Measurements from ENCODE around the gene GCLC.

Gene GCLC

DNA sequence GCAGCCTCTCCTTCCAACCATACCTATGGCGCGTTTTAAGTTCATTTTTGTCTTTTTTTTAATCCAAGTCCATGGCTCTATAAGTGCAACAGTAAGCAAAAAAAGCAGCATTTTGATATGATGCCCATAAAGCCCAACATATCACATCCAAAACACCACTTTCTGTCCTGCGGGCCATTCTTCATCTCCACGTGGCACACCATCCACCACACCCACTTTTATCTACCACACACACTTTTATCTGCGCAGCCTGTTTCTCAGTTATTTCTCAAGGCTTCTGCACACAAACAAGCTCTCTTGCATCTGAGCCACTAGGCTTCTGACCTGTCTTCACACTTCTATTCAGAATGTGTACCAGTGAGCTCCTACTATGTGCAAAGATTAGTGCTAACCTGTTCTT lies 5.3 kb downstream of the GCLC start:
- TF ChIP-seq EGR1 (IDR thresholded peaks at IDR 0.05) = no peak
- no peak for TF ChIP-seq RAD21 (IDR thresholded peaks at IDR 0.05; ENCODE audit: low read depth)
- TF ChIP-seq EP300 (IDR thresholded peaks at IDR 0.05; ENCODE audit: borderline replicate concordance) = no peak
- TF ChIP-seq TEAD4 (IDR thresholded peaks at IDR 0.05) = no peak
- no peak for TF ChIP-seq CEBPB (IDR thresholded peaks at IDR 0.05)
- no peak for TF ChIP-seq NFIC (IDR thresholded peaks at IDR 0.05)
- no peak for TF ChIP-seq TAF1 (IDR thresholded peaks at IDR 0.05; ENCODE audit: low read depth)
- TF ChIP-seq ZBTB7A (IDR thresholded peaks at IDR 0.05; ENCODE audit: low read depth) = no peak
- TF ChIP-seq, protein P1, sequence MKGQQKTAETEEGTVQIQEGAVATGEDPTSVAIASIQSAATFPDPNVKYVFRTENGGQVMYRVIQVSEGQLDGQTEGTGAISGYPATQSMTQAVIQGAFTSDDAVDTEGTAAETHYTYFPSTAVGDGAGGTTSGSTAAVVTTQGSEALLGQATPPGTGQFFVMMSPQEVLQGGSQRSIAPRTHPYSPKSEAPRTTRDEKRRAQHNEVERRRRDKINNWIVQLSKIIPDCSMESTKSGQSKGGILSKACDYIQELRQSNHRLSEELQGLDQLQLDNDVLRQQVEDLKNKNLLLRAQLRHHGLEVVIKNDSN (IDR thresholded peaks at IDR 0.05) = no peak
- no peak for TF ChIP-seq CREB1 (IDR thresholded peaks at IDR 0.05; ENCODE audit: low read depth)
- TF ChIP-seq FOXM1 (IDR thresholded peaks at IDR 0.05; ENCODE audit: borderline replicate concordance, low read depth) = no peak
- TF ChIP-seq YY1 (IDR thresholded peaks at IDR 0.05; ENCODE audit: low read depth) = no peak
- TF ChIP-seq TCF12 (IDR thresholded peaks at IDR 0.05; ENCODE audit: low read depth) = no peak
- TF ChIP-seq, protein P2, sequence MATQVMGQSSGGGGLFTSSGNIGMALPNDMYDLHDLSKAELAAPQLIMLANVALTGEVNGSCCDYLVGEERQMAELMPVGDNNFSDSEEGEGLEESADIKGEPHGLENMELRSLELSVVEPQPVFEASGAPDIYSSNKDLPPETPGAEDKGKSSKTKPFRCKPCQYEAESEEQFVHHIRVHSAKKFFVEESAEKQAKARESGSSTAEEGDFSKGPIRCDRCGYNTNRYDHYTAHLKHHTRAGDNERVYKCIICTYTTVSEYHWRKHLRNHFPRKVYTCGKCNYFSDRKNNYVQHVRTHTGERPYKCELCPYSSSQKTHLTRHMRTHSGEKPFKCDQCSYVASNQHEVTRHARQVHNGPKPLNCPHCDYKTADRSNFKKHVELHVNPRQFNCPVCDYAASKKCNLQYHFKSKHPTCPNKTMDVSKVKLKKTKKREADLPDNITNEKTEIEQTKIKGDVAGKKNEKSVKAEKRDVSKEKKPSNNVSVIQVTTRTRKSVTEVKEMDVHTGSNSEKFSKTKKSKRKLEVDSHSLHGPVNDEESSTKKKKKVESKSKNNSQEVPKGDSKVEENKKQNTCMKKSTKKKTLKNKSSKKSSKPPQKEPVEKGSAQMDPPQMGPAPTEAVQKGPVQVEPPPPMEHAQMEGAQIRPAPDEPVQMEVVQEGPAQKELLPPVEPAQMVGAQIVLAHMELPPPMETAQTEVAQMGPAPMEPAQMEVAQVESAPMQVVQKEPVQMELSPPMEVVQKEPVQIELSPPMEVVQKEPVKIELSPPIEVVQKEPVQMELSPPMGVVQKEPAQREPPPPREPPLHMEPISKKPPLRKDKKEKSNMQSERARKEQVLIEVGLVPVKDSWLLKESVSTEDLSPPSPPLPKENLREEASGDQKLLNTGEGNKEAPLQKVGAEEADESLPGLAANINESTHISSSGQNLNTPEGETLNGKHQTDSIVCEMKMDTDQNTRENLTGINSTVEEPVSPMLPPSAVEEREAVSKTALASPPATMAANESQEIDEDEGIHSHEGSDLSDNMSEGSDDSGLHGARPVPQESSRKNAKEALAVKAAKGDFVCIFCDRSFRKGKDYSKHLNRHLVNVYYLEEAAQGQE (IDR thresholded peaks at IDR 0.05; ENCODE audit: low read depth) = no peak
- TF ChIP-seq, protein P3, sequence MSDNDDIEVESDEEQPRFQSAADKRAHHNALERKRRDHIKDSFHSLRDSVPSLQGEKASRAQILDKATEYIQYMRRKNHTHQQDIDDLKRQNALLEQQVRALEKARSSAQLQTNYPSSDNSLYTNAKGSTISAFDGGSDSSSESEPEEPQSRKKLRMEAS (IDR thresholded peaks at IDR 0.05) = no peak

DNA sequence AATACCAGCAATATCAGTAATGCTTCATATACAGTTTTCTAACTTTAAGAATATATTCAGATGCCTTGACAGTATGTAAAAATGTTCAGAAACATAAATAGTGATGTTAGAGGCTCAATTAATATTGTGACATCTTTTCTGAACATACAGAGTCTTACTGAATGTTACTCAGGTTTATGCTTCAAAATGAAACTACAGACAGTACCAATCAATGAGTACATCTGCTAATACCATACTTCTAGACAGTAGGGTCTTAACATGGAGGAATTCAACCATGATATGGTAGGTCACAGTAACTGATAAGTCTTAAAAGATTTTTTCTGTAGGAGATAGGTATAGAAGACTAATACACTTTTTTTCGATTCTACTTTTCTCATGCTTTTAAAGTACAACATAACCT lies 8.3 kb downstream of the GCLC start:
- TF ChIP-seq RAD21 (IDR thresholded peaks at IDR 0.05; ENCODE audit: low read depth) = no peak
- no peak for TF ChIP-seq NFIC (IDR thresholded peaks at IDR 0.05)
- TF ChIP-seq CEBPB (IDR thresholded peaks at IDR 0.05) = no peak
- TF ChIP-seq, protein P2 (IDR thresholded peaks at IDR 0.05; ENCODE audit: low read depth) = no peak
- no peak for TF ChIP-seq TAF1 (IDR thresholded peaks at IDR 0.05; ENCODE audit: low read depth)
- no peak for TF ChIP-seq CREB1 (IDR thresholded peaks at IDR 0.05; ENCODE audit: low read depth)
- no peak for TF ChIP-seq EGR1 (IDR thresholded peaks at IDR 0.05)
- TF ChIP-seq ZBTB7A (IDR thresholded peaks at IDR 0.05; ENCODE audit: low read depth) = no peak
- TF ChIP-seq, protein P3 (IDR thresholded peaks at IDR 0.05) = no peak
- TF ChIP-seq TCF12 (IDR thresholded peaks at IDR 0.05; ENCODE audit: low read depth) = no peak

DNA sequence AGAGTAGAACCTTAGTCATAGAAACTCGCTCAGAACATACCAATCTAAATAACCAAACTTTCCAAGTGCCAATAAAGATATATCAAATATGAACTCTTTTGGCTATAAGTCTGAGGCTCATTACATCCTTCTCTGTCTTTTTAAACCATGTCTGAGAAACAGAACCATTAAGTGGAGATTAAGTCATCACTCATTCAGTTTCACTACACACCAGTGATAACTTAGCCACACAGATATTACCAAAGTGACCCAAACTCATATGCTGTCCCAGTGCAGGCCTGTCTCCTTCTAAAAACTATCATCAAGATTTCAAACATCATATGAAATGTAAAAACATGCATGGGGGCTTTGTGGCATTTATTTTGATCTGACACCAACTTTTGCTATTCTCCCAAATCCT lies 12.0 kb downstream of the GCLC start:
- TF ChIP-seq FOXM1 (IDR thresholded peaks at IDR 0.05; ENCODE audit: borderline replicate concordance, low read depth) = no peak
- no peak for TF ChIP-seq EP300 (IDR thresholded peaks at IDR 0.05; ENCODE audit: borderline replicate concordance)
- no peak for TF ChIP-seq TCF12 (IDR thresholded peaks at IDR 0.05; ENCODE audit: low read depth)
- no peak for TF ChIP-seq EGR1 (IDR thresholded peaks at IDR 0.05)
- TF ChIP-seq TAF1 (IDR thresholded peaks at IDR 0.05; ENCODE audit: low read depth) = no peak
- TF ChIP-seq NFIC (IDR thresholded peaks at IDR 0.05) = no peak
- TF ChIP-seq, protein P3 (IDR thresholded peaks at IDR 0.05) = no peak
- no peak for TF ChIP-seq RAD21 (IDR thresholded peaks at IDR 0.05; ENCODE audit: low read depth)
- no peak for TF ChIP-seq CEBPB (IDR thresholded peaks at IDR 0.05)
- no peak for TF ChIP-seq CREB1 (IDR thresholded peaks at IDR 0.05; ENCODE audit: low read depth)
- TF ChIP-seq, protein P2 (IDR thresholded peaks at IDR 0.05; ENCODE audit: low read depth) = no peak

DNA sequence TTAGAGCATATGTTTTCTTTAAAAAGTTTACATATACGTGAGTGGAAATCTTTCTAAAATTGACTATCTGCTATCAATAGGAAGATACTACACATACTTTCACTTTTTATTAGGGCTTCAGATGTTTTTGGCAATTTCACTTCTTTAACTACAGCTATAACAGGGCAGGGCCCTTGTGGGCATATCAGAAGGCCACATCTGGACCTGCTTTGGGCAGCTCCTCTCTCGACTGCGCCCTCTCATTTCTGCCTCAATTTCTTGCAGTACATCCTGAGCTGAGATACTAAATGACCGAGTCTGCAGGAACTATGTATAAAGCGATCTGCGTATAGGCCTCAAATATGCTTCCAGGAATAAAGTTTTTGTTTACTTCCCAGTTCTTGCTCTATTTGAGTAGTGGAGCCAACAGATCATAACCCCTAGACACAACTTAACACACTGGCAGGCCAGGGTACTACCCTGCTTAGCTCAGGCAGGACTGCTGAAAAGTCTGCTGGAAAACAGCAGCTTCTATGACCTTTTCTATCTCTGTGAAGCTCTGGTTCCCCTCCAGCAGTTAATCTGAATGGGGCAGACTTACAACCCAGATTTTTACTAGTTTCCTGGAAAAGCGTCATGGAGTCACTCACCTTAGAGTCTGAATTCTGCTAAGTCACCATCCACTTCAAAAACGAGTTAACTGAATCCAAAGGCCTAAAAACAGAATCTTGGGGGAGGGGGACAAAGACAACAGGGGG lies 12.7 kb downstream of the GCLC start:
- TF ChIP-seq EP300 (IDR thresholded peaks at IDR 0.05; ENCODE audit: borderline replicate concordance) (no peak), NFIC (IDR thresholded peaks at IDR 0.05) (no peak), CEBPB (IDR thresholded peaks at IDR 0.05) (no peak), EGR1 (IDR thresholded peaks at IDR 0.05) (no peak), TCF12 (IDR thresholded peaks at IDR 0.05; ENCODE audit: low read depth) (no peak), ZBTB7A (IDR thresholded peaks at IDR 0.05; ENCODE audit: low read depth) (no peak), RAD21 (IDR thresholded peaks at IDR 0.05; ENCODE audit: low read depth) (no peak), TEAD4 (IDR thresholded peaks at IDR 0.05) (no peak), CREB1 (IDR thresholded peaks at IDR 0.05; ENCODE audit: low read depth) (no peak), YY1 (IDR thresholded peaks at IDR 0.05; ENCODE audit: low read depth) (no peak), TAF1 (IDR thresholded peaks at IDR 0.05; ENCODE audit: low read depth) (no peak), FOXM1 (IDR thresholded peaks at IDR 0.05; ENCODE audit: borderline replicate concordance, low read depth) (no peak)
- TF ChIP-seq, protein P1 (IDR thresholded peaks at IDR 0.05) = no peak
- TF ChIP-seq, protein P2 (IDR thresholded peaks at IDR 0.05; ENCODE audit: low read depth) = no peak
